Hypothalamus (tissue), 51 donors: ENCODE data around the gene PTPRN2.

Source experiments
- DNase-seq, 51 donors: peaks; one replicate each; lab custom pipeline; 2025; lab: John Stamatoyannopoulos, UW

PTPRN2 gene

GRCh38 chr7:158267742-158268435, 319.7 kb downstream of the PTPRN2 start:
- no peak for DNase-seq

GRCh38 chr7:158266817-158267741, 320.5 kb downstream of the PTPRN2 start:
- DNase-seq: no peak

GRCh38 chr7:158266426-158266816, 321.2 kb downstream of the PTPRN2 start:
- no peak for DNase-seq

- DNase-seq: no peak
Observed at GRCh38 chr7:158265743-158266080, 321.9 kb downstream of the PTPRN2 start.

- no peak for DNase-seq
Observed at GRCh38 chr7:158264881-158265742, 322.5 kb downstream of the PTPRN2 start.

- DNase-seq: no peak
Observed at GRCh38 chr7:158263964-158264748, 323.5 kb downstream of the PTPRN2 start.

GRCh38 chr7:158263110-158263963, 324.3 kb downstream of the PTPRN2 start:
- no peak for DNase-seq

- DNase-seq: no peak
Observed at GRCh38 chr7:158262284-158263109, 325.1 kb downstream of the PTPRN2 start.

- DNase-seq: no peak
Observed at GRCh38 chr7:158261362-158262235, 326.0 kb downstream of the PTPRN2 start.

- DNase-seq: no peak
Observed at GRCh38 chr7:158260567-158261361, 326.9 kb downstream of the PTPRN2 start.

GRCh38 chr7:158259671-158260418, 327.8 kb downstream of the PTPRN2 start:
- no peak for DNase-seq

- no peak for DNase-seq
Observed at GRCh38 chr7:158259141-158259540, 328.5 kb downstream of the PTPRN2 start.

- DNase-seq: no peak
Observed at GRCh38 chr7:158258411-158259130, 329.1 kb downstream of the PTPRN2 start.

GRCh38 chr7:158257516-158258410, 329.9 kb downstream of the PTPRN2 start:
- DNase-seq: no peak
